ENCODE measurements around the gene MCRS1. TPM values are rescaled to one million over a fixed set of nuclear protein-coding genes. Genes with fewer than 3 reads are reported as not detected.

MCRS1 gene
- total RNA-seq, 2 experiments from 2014 or later, result 49.8 to 52.7 TPM

GRCh38 chr12:49559011-49559675 lies 8.8 kb downstream of the MCRS1 start:
- intact Hi-C loops (cut with micrococcal nuclease), result no loop called here
- no peak for DNase-seq
- Mint-ChIP-seq H3K4me1 (ENCODE audit: low read depth) (peaks cover 5% of the 10 kb centered on the region), H3K9me3 (no peaks in the 10 kb centered on the region), H3K4me3 (no peak overlapping the region), H3K27me3 (ENCODE audit: low read depth) (no peaks in the 10 kb centered on the region), H3K36me3 (ENCODE audit: low read depth) (peaks cover 28% of the 10 kb centered on the region), H3K27ac (no peak overlapping the region)
- CTCF ChIA-PET, result interaction anchor here (0.9 kb wide), 1 partner anchor 8 kb away, joined by 3 read pairs; no protein-coding TSS in a partner anchor

GRCh38 chr12:49558526-49558925 lies 9.4 kb downstream of the MCRS1 start:
- peaks cover 5% of the 10 kb centered on the region for H3K4me1 Mint-ChIP-seq (ENCODE audit: low read depth)
- DNase-seq, result no peak
- no peak overlapping the region for H3K4me3 Mint-ChIP-seq
- H3K9me3 Mint-ChIP-seq, result no peaks in the 10 kb centered on the region
- no peaks in the 10 kb centered on the region for H3K27me3 Mint-ChIP-seq (ENCODE audit: low read depth)
- CTCF ChIA-PET, result no interaction called here
- intact Hi-C loops (cut with micrococcal nuclease), result no loop called here
- peaks cover 22% of the 10 kb centered on the region for H3K36me3 Mint-ChIP-seq (ENCODE audit: low read depth)
- no peak overlapping the region for H3K27ac Mint-ChIP-seq

- Mint-ChIP-seq H3K27ac (no peak overlapping the region), H3K4me3 (no peak overlapping the region), H3K4me1 (ENCODE audit: low read depth) (peaks cover 5% of the 10 kb centered on the region), H3K36me3 (ENCODE audit: low read depth) (peaks cover 22% of the 10 kb centered on the region), H3K9me3 (no peaks in the 10 kb centered on the region), H3K27me3 (ENCODE audit: low read depth) (no peaks in the 10 kb centered on the region)
- no peak for DNase-seq
- CTCF ChIA-PET, result no interaction called here
- intact Hi-C loops (cut with micrococcal nuclease), result no loop called here
Observed at GRCh38 chr12:49557917-49558215, 10.1 kb downstream of the MCRS1 start.

GRCh38 chr12:49557187-49557916 lies 10.6 kb downstream of the MCRS1 start:
- Mint-ChIP-seq H3K9me3 (no peaks in the 10 kb centered on the region), H3K27me3 (ENCODE audit: low read depth) (no peaks in the 10 kb centered on the region)

GRCh38 chr12:49556391-49557186 lies 11.4 kb downstream of the MCRS1 start:
- no peak for DNase-seq
- intact Hi-C loops (cut with micrococcal nuclease), result no loop called here
- H3K36me3 Mint-ChIP-seq (ENCODE audit: low read depth), result peaks cover 15% of the 10 kb centered on the region
- H3K4me1 Mint-ChIP-seq (ENCODE audit: low read depth), result peaks cover 5% of the 10 kb centered on the region
- no peaks in the 10 kb centered on the region for H3K27me3 Mint-ChIP-seq (ENCODE audit: low read depth)
- H3K27ac Mint-ChIP-seq, result no peak overlapping the region
- no peak overlapping the region for H3K4me3 Mint-ChIP-seq
- H3K9me3 Mint-ChIP-seq, result no peaks in the 10 kb centered on the region
- CTCF ChIA-PET, result interaction anchor here (0.5 to 1.1 kb wide), 2 partner anchors 10 to 80 kb away, joined by 3 read pairs; no protein-coding TSS in a partner anchor

More at GRCh38 chr12:49557187-49557916, 10.6 kb downstream of the MCRS1 start:
- Mint-ChIP-seq H3K4me3 (no peak overlapping the region), H3K4me1 (ENCODE audit: low read depth) (peaks cover 5% of the 10 kb centered on the region), H3K27ac (no peak overlapping the region), H3K36me3 (ENCODE audit: low read depth) (peaks cover 20% of the 10 kb centered on the region)
- intact Hi-C loops (cut with micrococcal nuclease), result no loop called here
- no peak for DNase-seq
- CTCF ChIA-PET, result interaction anchor here (0.5 to 1.1 kb wide), 2 partner anchors 10 to 79 kb away, joined by 3 read pairs; no protein-coding TSS in a partner anchor

GRCh38 chr12:49555631-49556390 lies 12.1 kb downstream of the MCRS1 start:
- intact Hi-C loops (cut with micrococcal nuclease), result no loop called here
- CTCF ChIA-PET, result interaction anchor here (1.1 to 4.5 kb wide), 2 partner anchors 80 to 197 kb away, joined by 3 to 23 read pairs; no protein-coding TSS in a partner anchor
- DNase-seq, result no peak
- H3K9me3 Mint-ChIP-seq, result no peaks in the 10 kb centered on the region
- peaks cover 13% of the 10 kb centered on the region for H3K36me3 Mint-ChIP-seq (ENCODE audit: low read depth)
- H3K4me3 Mint-ChIP-seq, result no peak overlapping the region
- no peak overlapping the region for H3K27ac Mint-ChIP-seq
- H3K27me3 Mint-ChIP-seq (ENCODE audit: low read depth), result no peaks in the 10 kb centered on the region
- H3K4me1 Mint-ChIP-seq (ENCODE audit: low read depth), result peaks cover 2% of the 10 kb centered on the region

GRCh38 chr12:49554266-49554665 lies 13.7 kb downstream of the MCRS1 start:
- Mint-ChIP-seq H3K36me3 (ENCODE audit: low read depth) (peaks cover 5% of the 10 kb centered on the region), H3K27me3 (ENCODE audit: low read depth) (no peaks in the 10 kb centered on the region), H3K9me3 (no peaks in the 10 kb centered on the region), H3K27ac (no peak overlapping the region), H3K4me3 (no peak overlapping the region), H3K4me1 (ENCODE audit: low read depth) (no peaks in the 10 kb centered on the region)
- no peak for DNase-seq
- CTCF ChIA-PET, result interaction anchor here (0.8 to 4.5 kb wide), 12 partner anchors 9 to 286 kb away, joined by 3 to 23 read pairs (median 4); partner anchors contain the start of genes PRPF40B and PRPH
- intact Hi-C loops (cut with micrococcal nuclease), result no loop called here

GRCh38 chr12:49553512-49554088 lies 14.3 kb downstream of the MCRS1 start:
- no peaks in the 10 kb centered on the region for H3K9me3 Mint-ChIP-seq
- H3K36me3 Mint-ChIP-seq (ENCODE audit: low read depth), result peaks cover 3% of the 10 kb centered on the region
- intact Hi-C loops (cut with micrococcal nuclease), result loop anchor here (1.0 kb wide), 4 partner anchors 28 to 225 kb away; partner anchors contain the start of genes FMNL3 and PRPF40B
- no peak overlapping the region for H3K27ac Mint-ChIP-seq
- DNase-seq, result peak; percentile 29
- no peaks in the 10 kb centered on the region for H3K27me3 Mint-ChIP-seq (ENCODE audit: low read depth)
- H3K4me1 Mint-ChIP-seq (ENCODE audit: low read depth), result peaks cover 4% of the 10 kb centered on the region
- H3K4me3 Mint-ChIP-seq, result no peak overlapping the region
- CTCF ChIA-PET, result interaction anchor here (0.8 to 4.5 kb wide), 16 partner anchors 9 to 296 kb away, joined by 3 to 23 read pairs (median 4); partner anchors contain the start of genes PRPF40B and PRPH

- Mint-ChIP-seq H3K36me3 (ENCODE audit: low read depth) (peaks cover 1% of the 10 kb centered on the region), H3K9me3 (no peaks in the 10 kb centered on the region), H3K27me3 (ENCODE audit: low read depth) (peaks cover 3% of the 10 kb centered on the region), H3K4me1 (ENCODE audit: low read depth) (peaks cover 8% of the 10 kb centered on the region), H3K4me3 (no peak overlapping the region), H3K27ac (no peak overlapping the region)
- CTCF ChIA-PET, result interaction anchor here (0.6 to 4.5 kb wide), 16 partner anchors 9 to 295 kb away, joined by 3 to 23 read pairs (median 4); partner anchors contain the start of gene PRPH
- no peak for DNase-seq
- intact Hi-C loops (cut with micrococcal nuclease), result loop anchor here (1.0 kb wide), 4 partner anchors 28 to 225 kb away; partner anchors contain the start of genes FMNL3 and PRPF40B
Observed at GRCh38 chr12:49552899-49553298, 15.0 kb downstream of the MCRS1 start.

GRCh38 chr12:49552425-49552824 lies 15.5 kb downstream of the MCRS1 start:
- H3K9me3 Mint-ChIP-seq, result no peaks in the 10 kb centered on the region
- CTCF ChIA-PET, result interaction anchor here (0.6 to 4.5 kb wide), 13 partner anchors 8 to 295 kb away, joined by 3 to 23 read pairs (median 4); partner anchors contain the start of gene MCRS1
- DNase-seq, result no peak
- peaks cover 8% of the 10 kb centered on the region for H3K4me1 Mint-ChIP-seq (ENCODE audit: low read depth)
- peaks cover 1% of the 10 kb centered on the region for H3K36me3 Mint-ChIP-seq (ENCODE audit: low read depth)
- peaks cover 3% of the 10 kb centered on the region for H3K27me3 Mint-ChIP-seq (ENCODE audit: low read depth)
- intact Hi-C loops (cut with micrococcal nuclease), result no loop called here
- H3K4me3 Mint-ChIP-seq, result no peak overlapping the region
- no peak overlapping the region for H3K27ac Mint-ChIP-seq

- no peaks in the 10 kb centered on the region for H3K9me3 Mint-ChIP-seq
- intact Hi-C loops (cut with micrococcal nuclease), result no loop called here
- H3K27me3 Mint-ChIP-seq (ENCODE audit: low read depth), result peaks cover 3% of the 10 kb centered on the region
- peaks cover 8% of the 10 kb centered on the region for H3K4me1 Mint-ChIP-seq (ENCODE audit: low read depth)
- DNase-seq, result no peak
- no peak overlapping the region for H3K4me3 Mint-ChIP-seq
- H3K36me3 Mint-ChIP-seq (ENCODE audit: low read depth), result peaks cover 1% of the 10 kb centered on the region
- CTCF ChIA-PET, result interaction anchor here (1.1 to 4.5 kb wide), 6 partner anchors 12 to 193 kb away, joined by 3 to 23 read pairs (median 4); partner anchors contain the start of gene MCRS1
- H3K27ac Mint-ChIP-seq, result no peak overlapping the region
Observed at GRCh38 chr12:49552014-49552413, 15.9 kb downstream of the MCRS1 start.
